ENCODE results near the gene PCTP.

Gene PCTP

GRCh38 chr17:55777471-55777971 lies 26.7 kb downstream of the PCTP start:
- no peak for DNase-seq (ENCODE audit: low read depth, low spot score)
- no peak overlapping the region for H3K4me3 ChIP-seq (ENCODE audit: low read length)

GRCh38 chr17:55778389-55779118 lies 27.7 kb downstream of the PCTP start:
- DNase-seq (ENCODE audit: low read depth, low spot score) = no peak
- no peak overlapping the region for H3K4me3 ChIP-seq (ENCODE audit: low read length)

GRCh38 chr17:55783684-55784245 lies 32.9 kb downstream of the PCTP start:
- no peak for DNase-seq (ENCODE audit: low read depth, low spot score)
- H3K4me3 ChIP-seq (ENCODE audit: low read length) = no peak overlapping the region

GRCh38 chr17:55784666-55785065 lies 33.8 kb downstream of the PCTP start:
- H3K4me3 ChIP-seq (ENCODE audit: low read length) = no peak overlapping the region
- no peak for DNase-seq (ENCODE audit: low read depth, low spot score)

GRCh38 chr17:55785181-55785580 lies 34.3 kb downstream of the PCTP start:
- no peak overlapping the region for H3K4me3 ChIP-seq (ENCODE audit: low read length)
- DNase-seq (ENCODE audit: low read depth, low spot score) = no peak

GRCh38 chr17:55793272-55793671 lies 42.4 kb downstream of the PCTP start:
- no peak for DNase-seq (ENCODE audit: low read depth, low spot score)
- no peak overlapping the region for H3K4me3 ChIP-seq (ENCODE audit: low read length)

- DNase-seq (ENCODE audit: low read depth, low spot score) = no peak
- H3K4me3 ChIP-seq (ENCODE audit: low read length) = no peak overlapping the region
Measured at GRCh38 chr17:55794725-55795482, 44.1 kb downstream of the PCTP start.

- DNase-seq (ENCODE audit: low read depth, low spot score) = no peak
- no peak overlapping the region for H3K4me3 ChIP-seq (ENCODE audit: low read length)
Measured at GRCh38 chr17:55806745-55807495, 56.1 kb downstream of the PCTP start.

GRCh38 chr17:55811536-55811935 lies 60.7 kb downstream of the PCTP start:
- H3K4me3 ChIP-seq (ENCODE audit: low read length) = no peak overlapping the region
- DNase-seq (ENCODE audit: low read depth, low spot score) = no peak

- DNase-seq (ENCODE audit: low read depth, low spot score) = no peak
- H3K4me3 ChIP-seq (ENCODE audit: low read length) = no peak overlapping the region
Measured at GRCh38 chr17:55812323-55812722, 61.5 kb downstream of the PCTP start.

GRCh38 chr17:55813944-55814343 lies 63.1 kb downstream of the PCTP start:
- H3K4me3 ChIP-seq (ENCODE audit: low read length) = no peak overlapping the region
- DNase-seq (ENCODE audit: low read depth, low spot score) = no peak

- H3K4me3 ChIP-seq (ENCODE audit: low read length) = no peak overlapping the region
- DNase-seq (ENCODE audit: low read depth, low spot score) = no peak
Measured at GRCh38 chr17:55814377-55814776, 63.5 kb downstream of the PCTP start.

GRCh38 chr17:55816532-55817396 lies 65.9 kb downstream of the PCTP start:
- no peak for DNase-seq (ENCODE audit: low read depth, low spot score)
- no peak overlapping the region for H3K4me3 ChIP-seq (ENCODE audit: low read length)

GRCh38 chr17:55817397-55817709 lies 66.5 kb downstream of the PCTP start:
- DNase-seq (ENCODE audit: low read depth, low spot score) = no peak
- no peak overlapping the region for H3K4me3 ChIP-seq (ENCODE audit: low read length)

GRCh38 chr17:55818026-55818425 lies 67.2 kb downstream of the PCTP start:
- DNase-seq (ENCODE audit: low read depth, low spot score) = no peak
- H3K4me3 ChIP-seq (ENCODE audit: low read length) = no peak overlapping the region

- DNase-seq (ENCODE audit: low read depth, low spot score) = peak; percentile 12
- H3K4me3 ChIP-seq (ENCODE audit: low read length) = no peak overlapping the region
Measured at GRCh38 chr17:55818451-55819375, 67.9 kb downstream of the PCTP start.

GRCh38 chr17:55820675-55821074 lies 69.8 kb downstream of the PCTP start:
- no peak for DNase-seq (ENCODE audit: low read depth, low spot score)
- H3K4me3 ChIP-seq (ENCODE audit: low read length) = no peak overlapping the region

GRCh38 chr17:55822028-55822427 lies 71.2 kb downstream of the PCTP start:
- H3K4me3 ChIP-seq (ENCODE audit: low read length) = no peak overlapping the region
- DNase-seq (ENCODE audit: low read depth, low spot score) = no peak
